Measurements from ENCODE around the gene PCYOX1L.

DNA sequence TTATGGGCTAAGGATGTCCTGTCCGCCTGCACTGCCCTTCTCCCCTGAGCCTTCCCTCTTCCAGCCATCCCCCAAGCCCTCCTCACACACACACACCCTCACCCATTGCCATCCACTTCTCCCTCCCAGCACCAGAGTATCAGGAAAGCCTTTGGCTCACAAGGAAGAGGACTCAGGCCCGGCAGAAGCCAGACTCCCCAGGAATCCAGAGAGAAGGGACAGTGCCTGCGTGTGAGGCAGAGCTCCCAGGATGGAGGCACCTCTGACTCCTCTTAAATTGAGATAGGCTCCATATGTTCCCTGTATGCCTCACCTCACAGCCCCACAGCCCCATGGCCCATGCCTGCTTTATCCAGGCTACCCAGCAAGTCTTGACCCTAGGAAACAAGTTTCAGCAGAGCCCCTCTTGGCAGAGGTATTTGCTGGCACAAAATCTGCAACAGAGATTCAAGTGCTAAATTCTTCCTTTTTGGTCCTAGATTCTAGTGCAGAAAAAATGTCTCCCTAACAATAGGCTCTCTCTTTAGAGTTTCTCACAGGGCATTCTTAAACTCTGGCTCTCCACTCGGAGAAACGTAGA lies 20.5 kb downstream of the PCYOX1L start:
- TF ChIP-seq, protein P1, sequence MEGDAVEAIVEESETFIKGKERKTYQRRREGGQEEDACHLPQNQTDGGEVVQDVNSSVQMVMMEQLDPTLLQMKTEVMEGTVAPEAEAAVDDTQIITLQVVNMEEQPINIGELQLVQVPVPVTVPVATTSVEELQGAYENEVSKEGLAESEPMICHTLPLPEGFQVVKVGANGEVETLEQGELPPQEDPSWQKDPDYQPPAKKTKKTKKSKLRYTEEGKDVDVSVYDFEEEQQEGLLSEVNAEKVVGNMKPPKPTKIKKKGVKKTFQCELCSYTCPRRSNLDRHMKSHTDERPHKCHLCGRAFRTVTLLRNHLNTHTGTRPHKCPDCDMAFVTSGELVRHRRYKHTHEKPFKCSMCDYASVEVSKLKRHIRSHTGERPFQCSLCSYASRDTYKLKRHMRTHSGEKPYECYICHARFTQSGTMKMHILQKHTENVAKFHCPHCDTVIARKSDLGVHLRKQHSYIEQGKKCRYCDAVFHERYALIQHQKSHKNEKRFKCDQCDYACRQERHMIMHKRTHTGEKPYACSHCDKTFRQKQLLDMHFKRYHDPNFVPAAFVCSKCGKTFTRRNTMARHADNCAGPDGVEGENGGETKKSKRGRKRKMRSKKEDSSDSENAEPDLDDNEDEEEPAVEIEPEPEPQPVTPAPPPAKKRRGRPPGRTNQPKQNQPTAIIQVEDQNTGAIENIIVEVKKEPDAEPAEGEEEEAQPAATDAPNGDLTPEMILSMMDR (IDR thresholded peaks at IDR 0.05), result no peak
- TF ChIP-seq POLR2A (IDR thresholded peaks at IDR 0.05), result no peak
- no peak for TF ChIP-seq EP300 (IDR thresholded peaks at IDR 0.05)
- no peak for TF ChIP-seq POLR2AphosphoS5 (IDR thresholded peaks at IDR 0.05)

Data from stomach (tissue), 4 donors.